ENCODE measurements around the gene PLPP7.
"Not testable (repeated sequence)": the region's sequence is repeated elsewhere in the genome, so short reads cannot be mapped to it uniquely, and the experiment has no call there.

Gene PLPP7

DNA sequence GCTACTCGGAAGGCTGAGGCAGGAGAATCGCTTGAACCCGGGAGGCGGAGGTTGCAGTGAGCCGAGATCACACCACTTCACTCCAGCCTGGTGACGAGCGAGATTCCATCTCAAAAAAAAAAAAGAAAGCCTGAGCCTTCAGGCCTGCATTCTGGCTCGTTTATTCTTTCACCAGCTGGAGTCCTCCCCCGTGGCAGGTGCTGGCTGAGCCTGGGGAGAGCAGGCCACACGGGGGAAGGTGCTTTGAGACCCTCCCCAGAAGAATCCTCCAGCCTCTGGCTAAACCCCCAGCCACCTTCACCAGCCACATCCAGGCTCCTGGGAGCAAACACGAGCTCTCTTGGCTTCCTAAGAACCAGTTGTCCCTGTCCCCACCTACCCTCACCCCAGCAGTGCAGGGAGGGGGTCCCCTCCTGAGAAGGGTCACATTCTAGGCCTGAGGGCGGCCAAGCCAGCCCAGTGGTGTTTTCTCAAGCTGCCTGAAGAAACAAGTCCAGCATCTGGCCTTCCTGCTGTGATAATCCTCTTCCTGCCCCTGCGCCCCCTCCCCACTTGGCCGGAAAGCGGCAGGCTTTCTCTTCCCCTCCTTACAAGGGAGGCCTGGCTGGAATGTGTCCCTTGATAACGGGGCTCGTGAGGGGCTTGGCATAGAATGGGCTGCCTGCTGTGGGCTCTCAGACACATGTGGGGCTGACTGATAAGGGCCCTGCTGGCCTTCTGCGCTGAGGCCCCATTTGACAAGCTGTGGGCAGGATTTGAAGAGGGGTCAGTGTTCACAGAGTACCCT lies 41.5 kb downstream of the PLPP7 start:
- no peak for DNase-seq (ENCODE audit: low read depth in 4 of 4, low spot score in 1 of 4)

DNA sequence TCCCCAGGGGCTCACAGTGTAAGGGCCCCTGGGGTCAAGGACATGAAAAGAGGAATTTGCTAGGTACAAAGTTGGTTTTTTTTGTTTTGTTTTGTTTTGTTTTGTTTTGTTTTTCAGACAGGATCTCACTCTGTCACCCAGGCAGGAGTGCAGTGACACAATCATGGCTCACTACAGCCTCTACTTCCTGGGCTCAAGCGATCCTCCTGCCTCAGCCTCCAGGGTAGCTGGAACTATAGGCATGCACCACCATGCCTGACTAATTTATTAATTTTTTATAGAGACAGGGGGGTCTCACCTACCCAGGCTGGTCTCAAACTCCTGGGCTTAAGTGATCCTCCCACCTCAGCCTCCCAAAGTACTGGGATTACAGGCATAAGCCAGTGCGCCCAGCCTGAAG lies 42.5 kb downstream of the PLPP7 start:
- not testable (repeated sequence) for DNase-seq (ENCODE audit: low read depth in 4 of 4, low spot score in 1 of 4)

DNA sequence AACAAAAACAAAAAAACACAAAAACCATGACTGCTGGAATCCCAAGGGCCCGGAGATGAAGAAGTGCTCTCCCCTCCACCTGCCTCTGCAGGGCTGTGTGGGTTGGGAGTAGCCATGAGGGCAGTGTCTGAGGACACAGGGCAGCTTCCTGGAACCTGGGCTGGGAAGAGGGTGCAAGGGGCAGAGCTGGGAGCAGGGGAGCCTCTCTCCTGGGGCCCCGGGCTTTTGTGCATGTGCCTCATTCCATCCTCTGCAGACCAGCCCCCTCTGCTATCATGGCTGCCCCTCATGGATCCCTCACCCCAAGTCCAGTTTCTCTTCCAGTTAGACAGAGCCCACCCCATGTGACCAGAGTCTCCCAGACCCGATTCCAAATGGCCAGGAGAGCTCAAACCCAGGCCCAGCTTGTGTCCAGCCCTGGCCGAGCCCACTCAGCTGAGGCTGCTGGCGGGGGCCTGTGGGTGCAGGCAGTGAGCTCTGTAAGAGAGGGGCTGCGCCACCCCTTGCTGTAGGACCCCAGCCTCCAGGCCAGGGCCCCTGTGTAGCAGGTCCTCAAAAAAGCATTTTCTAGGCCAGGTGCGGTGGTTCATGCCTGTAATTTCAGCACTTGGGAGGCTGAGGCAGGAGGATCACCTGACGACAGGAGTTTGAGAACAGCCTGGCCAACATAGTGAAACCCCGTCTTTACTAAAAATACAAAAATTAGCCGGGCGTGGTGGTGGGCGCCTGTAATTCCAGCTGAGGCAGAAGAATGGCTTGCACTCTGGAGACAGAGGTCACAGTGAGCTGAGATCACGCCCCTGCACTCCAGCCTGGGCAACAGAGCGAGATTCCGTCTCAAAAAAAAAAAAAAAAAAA lies 44.5 kb downstream of the PLPP7 start:
- DNase-seq (ENCODE audit: low read depth in 4 of 4, low spot score in 1 of 4): no peak

DNA sequence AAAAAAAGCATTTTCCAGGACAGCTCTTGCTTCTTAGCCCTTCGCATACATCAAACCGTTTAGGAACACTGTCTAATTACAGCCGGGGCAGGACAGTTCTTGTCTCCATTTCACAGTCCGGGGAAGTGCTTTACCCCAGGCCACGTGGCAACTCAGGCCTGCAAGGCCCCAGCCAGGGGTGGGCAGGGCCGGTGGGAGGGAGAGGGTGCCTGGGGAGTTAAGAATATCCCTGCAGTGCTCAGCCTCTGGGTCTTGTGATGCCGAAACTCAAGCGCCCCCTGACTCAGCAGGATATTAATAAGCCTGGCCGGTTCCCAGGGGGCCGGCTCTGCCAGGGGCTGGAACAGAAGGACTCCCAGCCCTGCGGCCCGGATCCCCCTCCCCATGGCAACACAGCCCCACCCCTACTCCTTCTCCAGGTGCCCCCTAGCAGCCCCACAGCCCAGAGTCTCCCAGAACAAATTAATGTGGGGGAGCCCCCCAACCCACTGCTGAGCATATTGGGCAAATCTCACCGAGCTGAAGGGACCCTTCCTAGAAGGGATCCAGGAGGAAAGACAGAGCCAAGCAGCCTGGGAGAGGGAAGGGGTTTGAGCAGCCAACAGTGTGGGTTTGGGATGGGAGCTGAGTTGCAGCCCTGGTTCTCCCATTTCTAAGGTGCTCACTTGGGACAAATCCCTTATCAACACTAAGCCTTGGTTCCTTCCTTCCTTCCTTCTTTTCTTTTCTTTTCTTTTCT lies 45.3 kb downstream of the PLPP7 start:
- DNase-seq (ENCODE audit: low read depth in 4 of 4, low spot score in 1 of 4): no peak

DNA sequence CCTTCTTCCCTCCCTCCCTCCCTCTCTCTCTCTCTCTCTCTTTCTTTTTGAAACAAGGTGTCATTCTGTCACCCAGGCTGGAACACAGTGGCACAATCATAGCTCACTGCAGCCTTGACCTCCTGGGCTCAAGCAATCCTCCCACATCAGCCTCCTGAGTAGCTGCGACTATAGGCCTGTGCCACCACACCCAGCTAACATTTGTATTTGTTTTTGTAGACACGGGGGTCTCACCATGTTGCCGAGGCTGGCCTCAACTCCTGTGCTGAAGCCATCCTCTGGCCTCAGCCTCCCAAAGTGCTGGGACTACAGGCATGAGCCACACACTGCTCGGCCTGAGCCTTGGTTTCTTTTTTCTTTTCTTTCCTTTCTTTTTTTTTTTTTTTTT lies 45.8 kb downstream of the PLPP7 start:
- DNase-seq (ENCODE audit: low read depth in 4 of 4, low spot score in 1 of 4): no peak

DNA sequence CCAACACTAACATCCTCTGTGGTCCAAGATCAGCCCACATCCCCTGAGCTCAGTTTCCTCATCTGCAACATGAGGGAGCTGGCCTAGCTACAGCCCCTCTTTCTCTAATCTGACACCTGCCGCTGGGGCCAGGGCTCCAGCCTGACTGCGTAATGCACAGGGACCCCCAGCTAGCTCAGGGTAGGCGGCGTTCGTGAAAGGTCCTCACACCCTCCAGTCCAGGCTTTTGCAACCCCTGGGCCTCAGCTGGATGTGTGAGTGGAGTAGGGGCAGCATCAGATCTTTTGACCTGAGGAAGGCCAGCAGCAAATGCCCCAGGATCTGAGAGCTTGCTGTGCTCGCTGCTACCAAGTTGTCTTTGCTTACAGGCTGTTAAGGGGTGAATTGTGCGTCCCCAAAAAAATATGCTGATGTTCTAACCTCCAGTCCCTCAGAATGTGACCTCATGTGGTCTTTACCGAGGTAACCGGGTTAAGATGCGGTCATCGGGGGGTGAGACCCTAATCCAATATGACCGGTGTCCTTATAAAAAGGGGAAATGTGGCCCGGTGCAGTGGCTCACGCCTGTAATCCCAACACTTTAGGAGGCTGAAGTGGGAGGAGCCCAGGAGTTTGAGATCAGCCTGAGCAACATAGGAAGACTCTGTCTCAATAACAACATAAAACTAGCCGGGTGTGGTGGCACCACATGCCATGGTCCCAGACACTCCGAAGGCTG lies 47.8 kb downstream of the PLPP7 start:
- DNase-seq (ENCODE audit: low read depth in 4 of 4, low spot score in 1 of 4): no peak

DNA sequence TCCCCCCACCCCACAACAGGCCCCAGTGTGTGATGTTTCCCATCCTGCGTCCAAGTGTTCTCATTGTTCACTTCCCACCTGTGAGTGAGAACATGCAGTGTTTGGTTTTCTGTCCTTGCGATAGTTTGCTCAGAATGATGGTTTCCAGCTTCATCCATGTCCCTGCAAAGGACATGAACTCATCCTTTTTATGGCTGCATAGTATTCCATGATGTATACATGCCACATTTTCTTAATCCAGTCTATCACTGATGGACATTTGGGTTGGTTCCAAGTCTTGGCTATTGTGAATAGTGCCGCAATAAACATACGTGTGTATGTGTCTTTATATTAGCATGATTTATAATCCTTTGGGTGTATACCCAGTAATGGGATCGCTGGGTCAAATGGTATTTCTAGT lies 49.7 kb downstream of the PLPP7 start:
- not testable (repeated sequence) for DNase-seq (ENCODE audit: low read depth in 4 of 4, low spot score in 1 of 4)

DNA sequence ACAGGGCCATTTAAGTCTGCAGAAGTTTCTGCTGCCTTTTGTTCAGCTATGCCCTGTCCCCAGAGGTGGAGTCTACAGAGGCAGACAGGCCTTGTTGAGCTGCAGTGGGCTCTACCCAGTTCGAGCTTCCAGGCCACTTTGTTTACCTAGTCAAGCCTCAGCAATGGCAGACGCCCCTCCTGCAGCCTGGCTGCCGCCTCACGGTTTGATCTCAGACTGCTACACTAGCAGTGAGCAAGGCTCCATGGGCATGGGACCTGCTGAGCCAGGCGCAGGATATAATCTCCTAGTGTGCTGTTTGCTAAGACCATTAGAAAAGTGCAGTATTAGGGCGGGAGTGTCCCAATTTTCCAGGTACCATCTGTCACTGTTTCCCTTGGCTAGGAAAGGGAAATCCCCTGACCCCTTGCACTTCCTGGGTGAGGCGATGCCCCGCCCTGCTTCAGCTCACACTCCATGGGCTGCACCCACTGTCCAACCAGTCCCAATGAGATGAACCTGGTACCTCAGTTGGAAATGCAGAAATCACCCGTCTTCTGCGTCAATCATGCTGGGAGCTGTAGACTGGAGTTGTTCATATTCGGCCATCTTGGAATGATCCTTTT lies 55.5 kb downstream of the PLPP7 start:
- DNase-seq (ENCODE audit: low read depth in 4 of 4, low spot score in 1 of 4): not testable (repeated sequence)

DNA sequence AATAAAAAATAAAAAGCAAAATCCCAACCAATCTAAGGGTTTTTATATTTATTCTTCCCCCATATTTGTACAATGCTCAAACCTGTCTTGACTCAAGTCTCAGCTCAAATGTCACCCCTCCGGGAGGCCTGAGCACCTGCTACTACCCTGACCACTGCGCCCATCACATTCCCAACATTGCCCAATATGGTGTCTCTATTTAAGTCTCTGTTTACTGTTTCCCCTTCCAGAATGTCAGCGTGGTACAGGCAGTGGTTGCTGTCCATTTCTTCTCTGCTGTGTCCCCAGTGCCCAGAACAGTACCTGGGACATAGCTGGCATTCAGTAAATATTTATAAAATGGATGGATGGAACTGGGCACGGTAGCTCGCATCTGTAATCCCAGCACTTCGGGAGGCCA lies 57.0 kb downstream of the PLPP7 start:
- DNase-seq (ENCODE audit: low read depth in 4 of 4, low spot score in 1 of 4): no peak

DNA sequence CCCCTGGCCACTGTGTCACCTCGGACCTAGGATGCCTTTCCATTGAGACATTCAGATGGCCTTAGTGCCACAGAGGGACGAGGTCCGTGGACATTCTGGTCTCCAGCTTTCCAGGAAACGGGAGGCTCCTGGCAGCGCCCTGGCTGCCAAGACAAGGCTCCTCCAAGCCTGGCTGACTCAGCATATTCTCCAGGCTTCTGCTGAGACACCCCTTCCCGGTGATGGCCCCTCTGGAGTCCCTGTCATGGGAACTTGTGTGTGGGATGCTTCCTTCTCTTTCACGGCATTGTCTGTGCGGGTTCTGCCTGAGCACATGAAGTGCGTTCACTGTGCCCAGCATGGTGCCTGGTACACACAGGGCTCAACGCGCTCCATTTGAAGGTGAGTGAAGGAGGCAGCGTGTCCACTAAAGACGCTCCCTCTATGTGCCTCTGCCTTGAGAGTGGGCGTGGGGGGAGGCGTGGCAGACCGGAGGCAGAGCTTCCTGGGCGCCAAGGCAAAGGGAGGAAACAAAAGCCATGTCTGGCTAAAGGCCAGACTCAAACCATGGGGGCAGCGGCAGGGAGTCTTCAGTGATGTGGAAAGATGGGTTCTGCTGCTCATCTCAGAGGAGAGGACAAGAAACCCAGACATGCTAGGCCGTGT lies 58.0 kb downstream of the PLPP7 start:
- DNase-seq (ENCODE audit: low read depth in 4 of 4, low spot score in 1 of 4): no peak

DNA sequence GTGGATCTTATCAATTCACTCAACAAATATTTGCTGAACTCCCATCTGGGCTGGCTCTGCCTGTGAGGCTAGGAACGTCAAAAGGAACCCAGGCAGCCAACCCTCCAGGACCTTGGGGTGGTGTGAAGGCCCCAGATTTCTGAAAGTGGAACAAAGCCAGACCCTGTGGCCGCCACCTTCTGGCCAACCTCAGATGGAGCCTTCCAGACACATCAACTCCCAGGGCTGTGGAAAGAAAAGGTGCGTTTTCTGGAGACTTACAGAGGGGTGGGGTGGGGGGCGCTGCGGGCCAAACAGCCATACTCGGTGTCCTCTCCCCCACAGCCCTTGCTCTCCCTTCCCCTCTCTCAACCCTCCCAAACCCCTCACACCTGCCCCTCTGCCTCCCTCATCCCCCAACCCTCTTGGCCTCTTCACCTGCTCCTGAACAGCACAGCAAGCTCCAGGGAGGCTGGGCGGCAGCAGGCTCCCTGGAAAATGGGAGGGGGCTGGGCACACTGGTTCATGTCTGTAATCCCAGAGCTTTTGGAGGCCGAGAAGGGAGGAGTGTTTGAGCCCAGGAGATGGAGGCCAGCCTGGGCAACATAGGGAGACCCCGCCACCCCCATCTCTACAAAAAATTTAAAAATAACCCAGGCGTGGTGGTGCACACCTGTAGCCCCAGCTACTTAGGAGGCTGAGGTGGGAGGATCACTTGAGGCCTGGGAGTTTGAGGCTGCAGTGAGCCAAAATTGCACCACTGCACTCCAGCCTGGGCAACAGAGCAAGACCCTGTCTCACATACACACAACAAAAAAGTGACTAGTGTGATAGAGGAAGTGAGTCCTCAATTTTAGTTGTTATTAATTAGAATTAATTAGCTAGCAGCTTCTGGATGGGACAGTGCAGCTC lies 59.4 kb downstream of the PLPP7 start:
- no peak for DNase-seq (ENCODE audit: low read depth in 4 of 4, low spot score in 1 of 4)

DNA sequence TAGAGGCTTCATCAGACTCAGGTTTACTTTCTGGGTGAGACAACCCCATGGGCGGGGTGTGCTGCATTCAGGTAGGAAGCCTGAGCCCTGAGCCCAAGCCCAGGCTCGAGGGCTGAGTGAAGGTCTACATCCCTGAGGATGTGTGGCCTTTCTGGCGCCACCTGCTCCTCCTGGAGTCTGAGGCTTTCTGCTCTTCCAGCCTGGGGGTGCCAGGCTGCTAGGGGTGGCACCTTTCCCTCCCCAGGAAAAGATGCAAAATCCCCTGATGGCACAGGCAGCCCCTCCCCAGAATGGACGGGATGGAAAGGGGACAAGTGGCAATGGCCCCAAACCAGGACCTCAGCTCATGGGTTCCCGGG lies 60.0 kb downstream of the PLPP7 start:
- no peak for DNase-seq (ENCODE audit: low read depth in 4 of 4, low spot score in 1 of 4)

DNA sequence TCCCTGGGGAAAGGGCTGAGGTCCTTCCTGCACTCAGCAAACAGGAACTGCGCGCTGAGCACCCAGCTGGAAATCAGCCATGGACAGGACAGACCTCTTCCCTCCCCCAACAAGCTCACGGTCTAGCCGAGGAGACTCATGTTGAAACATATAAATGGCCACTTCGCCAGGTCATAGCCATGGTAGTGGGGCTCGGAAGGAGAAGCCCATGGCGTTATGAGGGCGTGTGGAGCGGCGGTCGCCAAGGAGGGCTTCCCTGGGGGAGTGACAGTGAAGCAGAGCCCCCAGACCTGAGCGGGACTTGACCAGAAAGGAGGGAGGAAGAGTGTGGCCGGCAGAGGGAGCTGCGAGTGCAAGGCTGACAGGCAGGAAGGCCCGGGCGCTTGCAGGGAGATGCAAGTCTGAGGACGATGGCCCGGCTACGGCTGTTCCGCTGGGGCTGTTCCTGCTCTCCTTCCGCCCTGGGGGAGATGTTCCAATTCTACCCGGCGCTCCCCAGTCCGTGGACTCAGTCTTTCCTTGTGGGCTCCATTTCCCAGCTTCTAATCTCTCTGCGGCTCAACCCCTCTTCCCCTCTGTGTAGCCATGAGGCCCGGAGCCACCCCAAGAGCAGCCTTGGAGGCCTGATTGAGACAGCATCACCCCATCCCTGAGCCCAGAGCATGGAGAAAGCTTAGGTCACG lies 60.5 kb downstream of the PLPP7 start:
- DNase-seq (ENCODE audit: low read depth in 4 of 4, low spot score in 1 of 4): peak; percentile 73 to 84 (median 76)

DNA sequence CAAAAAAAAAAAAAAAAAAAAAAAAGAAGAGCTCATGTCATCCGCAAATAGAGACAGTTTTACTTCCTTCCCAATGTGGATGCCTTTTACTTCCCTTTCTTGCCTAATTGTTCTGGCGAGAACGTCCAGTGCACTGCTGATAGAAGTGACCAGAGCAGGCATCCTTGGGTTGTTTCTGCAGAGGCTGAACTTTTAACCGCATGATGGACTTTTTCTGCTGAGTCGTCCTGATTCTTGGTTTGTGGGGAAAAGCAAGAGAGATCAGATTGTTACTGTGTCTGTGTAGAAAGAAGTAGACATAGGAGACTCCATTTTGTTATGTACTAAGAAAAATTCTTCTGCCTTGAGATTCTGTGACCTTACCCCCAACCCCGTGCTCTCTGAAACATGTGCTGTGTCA lies 67.0 kb downstream of the PLPP7 start:
- not testable (repeated sequence) for DNase-seq (ENCODE audit: low read depth in 4 of 4, low spot score in 1 of 4)

DNA sequence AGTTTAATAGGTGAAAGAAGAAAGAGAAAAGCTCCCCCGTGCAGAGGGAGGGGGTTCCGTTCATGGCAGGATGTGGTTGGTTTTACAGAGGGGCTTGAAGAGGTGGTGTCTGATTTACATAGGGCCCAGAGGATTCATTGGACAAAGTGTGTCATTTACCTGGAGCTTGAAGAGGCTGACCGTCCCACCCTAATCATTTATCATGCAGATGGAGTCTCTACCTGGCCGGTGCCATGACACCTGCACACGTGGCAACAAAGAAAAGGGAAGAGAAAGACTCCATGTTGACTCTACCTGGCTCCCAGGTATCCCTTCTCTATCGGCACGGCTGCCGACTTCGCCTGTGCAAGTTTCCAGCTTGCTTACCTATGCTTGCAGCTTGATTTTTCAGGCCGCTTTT lies 69.0 kb downstream of the PLPP7 start:
- no peak for DNase-seq (ENCODE audit: low read depth in 4 of 4, low spot score in 1 of 4)

All from stimulated activated CD4-positive, alpha-beta T cell treated with anti-CD3 and anti-CD28 coated beads, Interleukin-1b, Interleukin-23, amount 100 ng/mL, for 24 hours (primary cell).